ENCODE results near the gene ARAP1. TPM values are rescaled to one million over a fixed set of nuclear protein-coding genes. Genes with fewer than 3 reads are reported as not detected.

ARAP1 gene
- total and polyA plus RNA-seq, 2 donors: 36.4 to 92.2 TPM

DNA sequence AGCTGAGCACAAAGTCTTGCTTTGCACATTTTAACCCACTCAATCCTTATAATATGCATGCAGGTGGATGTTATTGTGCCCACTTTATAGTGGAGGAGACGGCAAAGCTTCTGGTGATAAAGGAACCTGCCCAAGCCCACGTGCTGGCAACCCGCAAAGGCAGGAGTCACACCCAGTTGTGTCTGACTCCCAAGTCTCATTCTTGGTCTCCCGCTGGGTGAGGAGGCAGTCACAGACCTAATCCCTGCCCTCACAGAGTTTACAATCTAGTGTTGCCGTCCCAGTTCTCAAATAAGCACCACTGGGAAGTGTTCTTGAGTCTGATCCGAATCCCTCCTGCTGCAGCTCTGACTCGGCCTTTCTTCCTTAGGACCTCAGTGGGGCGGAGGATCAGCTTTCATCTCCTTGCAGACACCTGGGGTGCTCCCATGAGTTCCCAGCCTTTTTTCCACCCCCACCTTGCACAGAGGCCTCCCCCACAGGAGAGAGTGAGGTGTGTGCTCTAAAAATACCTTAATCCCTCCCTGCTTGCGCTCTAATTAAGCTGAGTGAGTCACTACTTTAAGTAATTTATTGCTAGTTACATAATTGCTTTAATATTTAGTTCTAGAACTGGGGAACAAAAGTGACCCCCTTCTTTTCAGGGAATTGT is 93.1 kb downstream of the ARAP1 start:
- Histone ChIP-seq H3K9me3 (ENCODE audit: control insufficient read depth in 2 of 2, insufficient read depth in 1 of 2, low read length in 1 of 2) (peaks cover 0 to 4% of the 10 kb centered on the region in 2 donors), H3K27me3 (ENCODE audit: control insufficient read depth in 2 of 2, insufficient read depth in 1 of 2, low read length in 1 of 2) (peaks cover 2 to 32% of the 10 kb centered on the region in 2 donors), H3K36me3 (ENCODE audit: control insufficient read depth in 2 of 2, insufficient read depth in 2 of 2, low read length in 1 of 2) (no peaks in the 10 kb centered on the region), H3K4me1 (ENCODE audit: control insufficient read depth in 2 of 2, insufficient read depth in 2 of 2, low read length in 2 of 2) (no peaks in the 10 kb centered on the region), H3K27ac (ENCODE audit: low read depth in 1 of 2, low read length in 1 of 2) (no peak overlapping the region), H3K4me3 (ENCODE audit: low read length in 2 of 2) (no peak overlapping the region)
- no peak for DNase-seq (ENCODE audit: low read depth in 6 of 9, low spot score in 9 of 9)
- 92% methylated on average over 9 of the region's 9 CpGs for WGBS

- H3K4me1 ChIP-seq (ENCODE audit: control insufficient read depth in 2 of 2, insufficient read depth in 2 of 2, low read length in 2 of 2): no peaks in the 10 kb centered on the region
- WGBS: 91% methylated on average over 6 of the region's 6 CpGs
- H3K27ac ChIP-seq (ENCODE audit: low read depth in 1 of 2, low read length in 1 of 2): no peak overlapping the region
- H3K9me3 ChIP-seq (ENCODE audit: control insufficient read depth in 2 of 2, insufficient read depth in 1 of 2, low read length in 1 of 2): peaks cover 0 to 4% of the 10 kb centered on the region in 2 donors
- DNase-seq (ENCODE audit: low read depth in 6 of 9, low spot score in 9 of 9): no peak
- H3K4me3 ChIP-seq (ENCODE audit: low read length in 2 of 2): no peak overlapping the region
- H3K27me3 ChIP-seq (ENCODE audit: control insufficient read depth in 2 of 2, insufficient read depth in 1 of 2, low read length in 1 of 2): peaks cover 0 to 23% of the 10 kb centered on the region in 2 donors
- no peaks in the 10 kb centered on the region for H3K36me3 ChIP-seq (ENCODE audit: control insufficient read depth in 2 of 2, insufficient read depth in 2 of 2, low read length in 1 of 2)
These were observed 94.7 kb downstream of the ARAP1 start for GRCh38 chr11:72657411-72658100.

- Histone ChIP-seq H3K27ac (ENCODE audit: low read depth in 1 of 2, low read length in 1 of 2) (no peak overlapping the region), H3K9me3 (ENCODE audit: control insufficient read depth in 2 of 2, insufficient read depth in 1 of 2, low read length in 1 of 2) (no peaks in the 10 kb centered on the region), H3K27me3 (ENCODE audit: control insufficient read depth in 2 of 2, insufficient read depth in 1 of 2, low read length in 1 of 2) (peaks cover 0 to 17% of the 10 kb centered on the region in 2 donors), H3K36me3 (ENCODE audit: control insufficient read depth in 2 of 2, insufficient read depth in 2 of 2, low read length in 1 of 2) (no peaks in the 10 kb centered on the region), H3K4me1 (ENCODE audit: control insufficient read depth in 2 of 2, insufficient read depth in 2 of 2, low read length in 2 of 2) (no peaks in the 10 kb centered on the region), H3K4me3 (ENCODE audit: low read length in 2 of 2) (no peak overlapping the region)
- WGBS: 92% methylated on average over 11 of the region's 11 CpGs
- no peak for DNase-seq (ENCODE audit: low read depth in 6 of 9, low spot score in 9 of 9)
These were observed 96.2 kb downstream of the ARAP1 start for GRCh38 chr11:72655896-72656464.

- H3K4me3 ChIP-seq (ENCODE audit: low read length in 2 of 2): no peak overlapping the region
- no peak overlapping the region for H3K27ac ChIP-seq (ENCODE audit: low read depth in 1 of 2, low read length in 1 of 2)
- 84% methylated on average over 8 of the region's 8 CpGs for WGBS
- H3K9me3 ChIP-seq (ENCODE audit: control insufficient read depth in 2 of 2, insufficient read depth in 1 of 2, low read length in 1 of 2): no peaks in the 10 kb centered on the region
- DNase-seq (ENCODE audit: low read depth in 6 of 9, low spot score in 9 of 9): no peak
- no peaks in the 10 kb centered on the region for H3K36me3 ChIP-seq (ENCODE audit: control insufficient read depth in 2 of 2, insufficient read depth in 2 of 2, low read length in 1 of 2)
- peaks cover 0 to 18% of the 10 kb centered on the region in 2 donors for H3K27me3 ChIP-seq (ENCODE audit: control insufficient read depth in 2 of 2, insufficient read depth in 1 of 2, low read length in 1 of 2)
- H3K4me1 ChIP-seq (ENCODE audit: control insufficient read depth in 2 of 2, insufficient read depth in 2 of 2, low read length in 2 of 2): no peaks in the 10 kb centered on the region
These were observed 97.2 kb downstream of the ARAP1 start for GRCh38 chr11:72655014-72655413.

- 89% methylated on average over 3 of the region's 3 CpGs for WGBS
- Histone ChIP-seq H3K36me3 (ENCODE audit: control insufficient read depth in 2 of 2, insufficient read depth in 2 of 2, low read length in 1 of 2) (no peaks in the 10 kb centered on the region), H3K4me1 (ENCODE audit: control insufficient read depth in 2 of 2, insufficient read depth in 2 of 2, low read length in 2 of 2) (no peaks in the 10 kb centered on the region), H3K9me3 (ENCODE audit: control insufficient read depth in 2 of 2, insufficient read depth in 1 of 2, low read length in 1 of 2) (no peaks in the 10 kb centered on the region), H3K27ac (ENCODE audit: low read depth in 1 of 2, low read length in 1 of 2) (no peak overlapping the region), H3K4me3 (ENCODE audit: low read length in 2 of 2) (no peak overlapping the region), H3K27me3 (ENCODE audit: control insufficient read depth in 2 of 2, insufficient read depth in 1 of 2, low read length in 1 of 2) (peaks cover 0 to 14% of the 10 kb centered on the region in 2 donors)
- DNase-seq (ENCODE audit: low read depth in 6 of 9, low spot score in 9 of 9): no peak
These were observed 98.6 kb downstream of the ARAP1 start for GRCh38 chr11:72653649-72654048.

- H3K27ac ChIP-seq (ENCODE audit: low read depth in 1 of 2, low read length in 1 of 2): no peak overlapping the region
- H3K27me3 ChIP-seq (ENCODE audit: control insufficient read depth in 2 of 2, insufficient read depth in 1 of 2, low read length in 1 of 2): peaks cover 0 to 13% of the 10 kb centered on the region in 2 donors
- no peaks in the 10 kb centered on the region for H3K9me3 ChIP-seq (ENCODE audit: control insufficient read depth in 2 of 2, insufficient read depth in 1 of 2, low read length in 1 of 2)
- no peak overlapping the region for H3K4me3 ChIP-seq (ENCODE audit: low read length in 2 of 2)
- H3K4me1 ChIP-seq (ENCODE audit: control insufficient read depth in 2 of 2, insufficient read depth in 2 of 2, low read length in 2 of 2): no peaks in the 10 kb centered on the region
- no peaks in the 10 kb centered on the region for H3K36me3 ChIP-seq (ENCODE audit: control insufficient read depth in 2 of 2, insufficient read depth in 2 of 2, low read length in 1 of 2)
- WGBS: 82% methylated on average over 13 of the region's 13 CpGs
- no peak for DNase-seq (ENCODE audit: low read depth in 6 of 9, low spot score in 9 of 9)
These were observed 99.2 kb downstream of the ARAP1 start for GRCh38 chr11:72652873-72653630.

- no peaks in the 10 kb centered on the region for H3K4me1 ChIP-seq (ENCODE audit: control insufficient read depth in 2 of 2, insufficient read depth in 2 of 2, low read length in 2 of 2)
- DNase-seq (ENCODE audit: low read depth in 6 of 9, low spot score in 9 of 9): no peak
- no peaks in the 10 kb centered on the region for H3K9me3 ChIP-seq (ENCODE audit: control insufficient read depth in 2 of 2, insufficient read depth in 1 of 2, low read length in 1 of 2)
- no peaks in the 10 kb centered on the region for H3K36me3 ChIP-seq (ENCODE audit: control insufficient read depth in 2 of 2, insufficient read depth in 2 of 2, low read length in 1 of 2)
- no peak overlapping the region for H3K4me3 ChIP-seq (ENCODE audit: low read length in 2 of 2)
- peaks cover 0 to 13% of the 10 kb centered on the region in 2 donors for H3K27me3 ChIP-seq (ENCODE audit: control insufficient read depth in 2 of 2, insufficient read depth in 1 of 2, low read length in 1 of 2)
- no peak overlapping the region for H3K27ac ChIP-seq (ENCODE audit: low read depth in 1 of 2, low read length in 1 of 2)
These were observed 100.1 kb downstream of the ARAP1 start for GRCh38 chr11:72652133-72652532.

GRCh38 chr11:72649215-72649976 is 102.8 kb downstream of the ARAP1 start:
- no peak overlapping the region for H3K4me3 ChIP-seq (ENCODE audit: low read length in 2 of 2)
- DNase-seq (ENCODE audit: low read depth in 6 of 9, low spot score in 9 of 9): no peak
- H3K27ac ChIP-seq (ENCODE audit: low read depth in 1 of 2, low read length in 1 of 2): no peak overlapping the region
- H3K36me3 ChIP-seq (ENCODE audit: control insufficient read depth in 2 of 2, insufficient read depth in 2 of 2, low read length in 1 of 2): no peaks in the 10 kb centered on the region
- peaks cover 1 to 17% of the 10 kb centered on the region in 2 donors for H3K27me3 ChIP-seq (ENCODE audit: control insufficient read depth in 2 of 2, insufficient read depth in 1 of 2, low read length in 1 of 2)
- H3K4me1 ChIP-seq (ENCODE audit: control insufficient read depth in 2 of 2, insufficient read depth in 2 of 2, low read length in 2 of 2): no peaks in the 10 kb centered on the region
- 73% methylated on average over 5 of the region's 5 CpGs for WGBS
- H3K9me3 ChIP-seq (ENCODE audit: control insufficient read depth in 2 of 2, insufficient read depth in 1 of 2, low read length in 1 of 2): no peaks in the 10 kb centered on the region

All from thymus (tissue), 11 donors.